ENCODE measurements around the gene PIP4K2A. TPM values are rescaled to one million over a fixed set of nuclear protein-coding genes. Genes with fewer than 3 reads are reported as not detected.

PIP4K2A gene
- total RNA-seq, 2 donors from 2014 or later = 87.7 to 137 TPM

- DNase-seq (ENCODE audit: low spot score in 2 of 2) (no peak), ATAC-seq (no peak)
- H3K9me3 Mint-ChIP-seq = peaks cover 4 to 5% of the 10 kb centered on the region in 2 donors
- peak overlapping the region; percentile 63 to 88 for H3K27ac Mint-ChIP-seq
- peaks cover 9 to 46% of the 10 kb centered on the region in 2 donors for H3K36me3 Mint-ChIP-seq
Observed at GRCh38 chr10:22613011-22613410, 101.4 kb downstream of the PIP4K2A start.

- H3K9me3 Mint-ChIP-seq = peaks cover 4 to 5% of the 10 kb centered on the region in 2 donors
- ATAC-seq = peak; percentile 50 to 56
- peak overlapping the region; percentile 46 to 88 for H3K27ac Mint-ChIP-seq
- no peak for DNase-seq (ENCODE audit: low spot score in 2 of 2)
- H3K36me3 Mint-ChIP-seq = peaks cover 9 to 49% of the 10 kb centered on the region in 2 donors
Observed at GRCh38 chr10:22612318-22612717, 102.1 kb downstream of the PIP4K2A start.

GRCh38 chr10:22611425-22612115 is 102.8 kb downstream of the PIP4K2A start:
- Mint-ChIP-seq H3K9me3 (peaks cover 4 to 5% of the 10 kb centered on the region in 2 donors), H3K36me3 (peaks cover 9 to 50% of the 10 kb centered on the region in 2 donors)
- ATAC-seq = peak; percentile 93 to 94

GRCh38 chr10:22610610-22611009 is 103.8 kb downstream of the PIP4K2A start:
- Mint-ChIP-seq H3K27ac (peak overlapping the region; percentile 38 to 81), H3K36me3 (peaks cover 9 to 59% of the 10 kb centered on the region in 2 donors), H3K9me3 (peaks cover 4 to 5% of the 10 kb centered on the region in 2 donors)
- ATAC-seq (no peak), DNase-seq (ENCODE audit: low spot score in 2 of 2) (no peak)

More at GRCh38 chr10:22611425-22612115, 102.8 kb downstream of the PIP4K2A start:
- peak overlapping the region; percentile 81 to 88 for H3K27ac Mint-ChIP-seq
- DNase-seq (ENCODE audit: low spot score in 2 of 2) = peak in 1 of 2 donors; percentile 46

GRCh38 chr10:22609719-22610465 is 104.5 kb downstream of the PIP4K2A start:
- ATAC-seq (no peak), DNase-seq (ENCODE audit: low spot score in 2 of 2) (no peak)
- Mint-ChIP-seq H3K27ac (peak overlapping the region; percentile 38 to 67), H3K9me3 (peaks cover 4 to 5% of the 10 kb centered on the region in 2 donors), H3K36me3 (peaks cover 9 to 64% of the 10 kb centered on the region in 2 donors)

GRCh38 chr10:22609251-22609650 is 105.1 kb downstream of the PIP4K2A start:
- DNase-seq (ENCODE audit: low spot score in 2 of 2) (no peak), ATAC-seq (no peak)
- Mint-ChIP-seq H3K27ac (peak overlapping the region in 1 of 2 donors; percentile 57), H3K9me3 (peaks cover 4 to 5% of the 10 kb centered on the region in 2 donors), H3K36me3 (peaks cover 9 to 64% of the 10 kb centered on the region in 2 donors)

- peaks cover 4 to 5% of the 10 kb centered on the region in 2 donors for H3K9me3 Mint-ChIP-seq
- DNase-seq (ENCODE audit: low spot score in 2 of 2) (no peak), ATAC-seq (no peak)
- peaks cover 9 to 48% of the 10 kb centered on the region in 2 donors for H3K36me3 Mint-ChIP-seq
- H3K27ac Mint-ChIP-seq = peak overlapping the region in 1 of 2 donors; percentile 33
Observed at GRCh38 chr10:22607261-22607660, 107.1 kb downstream of the PIP4K2A start.

- H3K9me3 Mint-ChIP-seq = peaks cover 4 to 5% of the 10 kb centered on the region in 2 donors
- DNase-seq (ENCODE audit: low spot score in 2 of 2) (no peak), ATAC-seq (peak; percentile 28 to 64)
- H3K27ac Mint-ChIP-seq = peak overlapping the region; percentile 41 to 44
- peaks cover 9 to 56% of the 10 kb centered on the region in 2 donors for H3K36me3 Mint-ChIP-seq
Observed at GRCh38 chr10:22606164-22606614, 108.2 kb downstream of the PIP4K2A start.

GRCh38 chr10:22605168-22605567 is 109.2 kb downstream of the PIP4K2A start:
- peaks cover 3 to 5% of the 10 kb centered on the region in 2 donors for H3K9me3 Mint-ChIP-seq
- DNase-seq (ENCODE audit: low spot score in 2 of 2) (no peak), ATAC-seq (peak in 1 of 2 donors; percentile 63)
- H3K36me3 Mint-ChIP-seq = peaks cover 9 to 53% of the 10 kb centered on the region in 2 donors
- H3K27ac Mint-ChIP-seq = no peak overlapping the region

GRCh38 chr10:22604344-22605126 is 109.8 kb downstream of the PIP4K2A start:
- DNase-seq (ENCODE audit: low spot score in 2 of 2) (no peak), ATAC-seq (no peak)
- H3K27ac Mint-ChIP-seq = peak overlapping the region in 1 of 2 donors; percentile 59
- peaks cover 5 to 51% of the 10 kb centered on the region in 2 donors for H3K36me3 Mint-ChIP-seq
- H3K9me3 Mint-ChIP-seq = no peaks in the 10 kb centered on the region

- H3K36me3 Mint-ChIP-seq = peaks cover 5 to 42% of the 10 kb centered on the region in 2 donors
- no peak for DNase-seq (ENCODE audit: low spot score in 2 of 2)
- H3K27ac Mint-ChIP-seq = no peak overlapping the region
- H3K9me3 Mint-ChIP-seq = no peaks in the 10 kb centered on the region
- ATAC-seq = no peak
Observed at GRCh38 chr10:22603581-22603980, 110.8 kb downstream of the PIP4K2A start.

GRCh38 chr10:22601618-22602017 is 112.8 kb downstream of the PIP4K2A start:
- Mint-ChIP-seq H3K9me3 (no peaks in the 10 kb centered on the region), H3K27ac (peak overlapping the region in 1 of 2 donors; percentile 25), H3K36me3 (peaks cover 14 to 36% of the 10 kb centered on the region in 2 donors)
- ATAC-seq (peak in 1 of 2 donors; percentile 7), DNase-seq (ENCODE audit: low spot score in 2 of 2) (no peak)

- peaks cover 18 to 30% of the 10 kb centered on the region in 2 donors for H3K36me3 Mint-ChIP-seq
- ATAC-seq (no peak), DNase-seq (ENCODE audit: low spot score in 2 of 2) (no peak)
- peak overlapping the region; percentile 60 to 87 for H3K27ac Mint-ChIP-seq
- H3K9me3 Mint-ChIP-seq = no peaks in the 10 kb centered on the region
Observed at GRCh38 chr10:22599636-22600228, 114.6 kb downstream of the PIP4K2A start.

GRCh38 chr10:22599048-22599561 is 115.3 kb downstream of the PIP4K2A start:
- Mint-ChIP-seq H3K36me3 (peaks cover 18 to 30% of the 10 kb centered on the region in 2 donors), H3K27ac (peak overlapping the region; percentile 60 to 87), H3K9me3 (no peaks in the 10 kb centered on the region)
- ATAC-seq (peak; percentile 60 to 77), DNase-seq (ENCODE audit: low spot score in 2 of 2) (no peak)

- no peaks in the 10 kb centered on the region for H3K9me3 Mint-ChIP-seq
- ATAC-seq (no peak), DNase-seq (ENCODE audit: low spot score in 2 of 2) (no peak)
- H3K36me3 Mint-ChIP-seq = peaks cover 18 to 34% of the 10 kb centered on the region in 2 donors
- H3K27ac Mint-ChIP-seq = peak overlapping the region in 1 of 2 donors; percentile 29
Observed at GRCh38 chr10:22598478-22598877, 115.9 kb downstream of the PIP4K2A start.

GRCh38 chr10:22597138-22597537 is 117.2 kb downstream of the PIP4K2A start:
- Mint-ChIP-seq H3K27ac (no peak overlapping the region), H3K36me3 (peaks cover 23 to 43% of the 10 kb centered on the region in 2 donors), H3K9me3 (no peaks in the 10 kb centered on the region)
- DNase-seq (ENCODE audit: low spot score in 2 of 2) = no peak
- peak in 1 of 2 donors; percentile 25 for ATAC-seq

Data from activated naive CD4-positive, alpha-beta T cell treated with anti-CD3 and anti-CD28 coated beads, Interleukin-2, amount 50 U/mL, for 72 hours (primary cell).